AG20443 (cell line): Measurements from ENCODE around the gene RAVER1.

Experiments
- DNase-seq: peaks from one replicate; pipeline ENCODE4 v3.0.0; 2012; ENCODE audit warnings: low spot score, mixed read lengths

Gene RAVER1

DNA sequence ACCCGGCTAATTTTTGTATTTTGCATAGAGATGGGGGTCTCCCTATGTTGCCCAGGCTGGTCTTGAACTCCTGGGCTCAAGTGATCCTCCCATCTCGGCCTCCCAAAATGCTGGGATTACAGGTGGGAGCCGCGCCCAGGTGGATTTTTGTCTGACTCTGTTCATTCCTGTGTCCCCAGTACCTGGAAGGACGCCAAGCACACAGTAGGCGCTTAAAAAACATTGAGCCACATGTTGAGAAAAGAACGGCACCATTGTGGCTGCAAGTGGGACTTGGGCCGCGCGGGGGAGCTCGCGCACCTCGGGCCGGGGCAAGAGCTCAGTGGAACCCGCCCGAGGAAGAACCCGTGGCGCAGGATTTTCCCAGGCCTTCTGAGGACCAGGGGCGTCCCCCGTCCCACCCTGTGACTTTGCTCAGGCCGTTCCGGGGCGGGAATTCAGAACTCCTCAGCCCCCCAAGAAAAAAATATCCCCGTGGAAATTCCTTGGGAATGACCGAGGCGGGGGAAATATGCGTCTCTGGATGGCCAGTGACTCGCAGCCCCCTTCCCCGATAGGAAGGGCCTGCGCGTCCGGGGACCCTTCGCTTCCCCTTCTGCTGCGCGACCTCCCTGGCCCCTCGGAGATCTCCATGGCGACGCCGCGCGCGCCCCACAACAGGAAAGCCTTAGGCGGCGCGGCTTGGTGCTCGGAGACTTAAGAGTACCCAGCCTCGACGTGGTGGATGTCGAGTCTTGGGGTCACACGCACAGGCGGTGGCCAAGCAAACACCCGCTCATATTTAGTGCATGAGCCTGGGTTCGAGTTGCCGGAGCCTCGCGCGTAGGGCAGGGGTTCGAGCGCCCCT lies 63.8 kb downstream of the RAVER1 start:
- DNase-seq: peak; percentile 91

DNA sequence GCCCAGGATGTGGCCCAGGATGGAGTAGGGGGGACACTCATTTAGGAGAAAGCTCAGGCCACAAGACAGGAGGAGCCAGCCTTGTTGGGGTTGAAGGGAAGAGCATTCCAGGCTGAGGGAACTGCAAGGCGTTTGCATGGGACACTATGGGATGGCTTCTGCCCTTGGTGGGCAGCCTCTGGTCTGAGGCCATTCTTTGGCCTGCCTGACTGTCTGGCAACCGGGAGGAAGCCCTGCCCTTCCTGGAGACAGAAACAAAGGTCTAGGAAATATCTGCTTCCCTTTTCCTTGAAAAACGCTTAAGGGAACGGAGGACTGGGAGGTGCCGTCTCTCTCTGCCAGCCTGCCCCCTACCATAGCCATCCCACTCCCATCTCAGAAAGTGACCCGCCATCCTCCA lies 65.3 kb downstream of the RAVER1 start:
- no peak for DNase-seq

DNA sequence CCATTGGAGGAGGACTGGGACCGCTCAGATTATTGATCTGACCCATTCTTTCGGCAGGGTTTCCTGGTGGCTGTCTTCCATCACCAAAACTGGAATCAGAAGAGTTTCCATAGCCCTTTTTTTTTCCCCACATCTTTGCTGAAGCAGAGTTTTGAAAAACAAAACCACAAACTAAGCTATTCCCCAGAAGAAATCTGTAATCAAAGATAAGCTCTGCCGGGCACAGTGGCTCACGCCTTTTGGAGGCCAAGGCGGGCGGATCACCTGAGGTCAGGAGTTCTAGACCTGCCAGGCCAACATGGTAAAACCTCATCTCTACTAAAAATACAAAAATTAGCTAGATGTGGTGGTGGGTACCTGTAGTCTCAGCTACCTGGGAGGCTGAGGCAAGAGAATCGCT lies 66.6 kb downstream of the RAVER1 start:
- DNase-seq: no peak
